Measurements from ENCODE around the gene LEMD2.

- TF ChIP-seq CTCF (IDR thresholded peaks at IDR 0.05) (no peak), POLR2AphosphoS5 (IDR thresholded peaks at IDR 0.05) (no peak), POLR2A (IDR thresholded peaks at IDR 0.05) (no peak)
These were observed 62.8 kb downstream of the LEMD2 start for GRCh38 chr6:33725891-33726673.
